ENCODE data around the gene SYCE3. TPM values are rescaled to one million over a fixed set of nuclear protein-coding genes. Genes with fewer than 3 reads are reported as not detected.

The SYCE3 gene
- total and polyA plus RNA-seq, 9 of the 15 experiments (the other 6 are each of a cell fraction or from before 2014, with no cell fraction given) = 0.56 TPM; not detected in 8

- peak; percentile 39; the same call in 1 of the 2 replicates for TF ChIP-seq MGA (IDR thresholded peaks at IDR 0.05)
- no peak for TF ChIP-seq NR0B1 (IDR thresholded peaks at IDR 0.05; ENCODE audit: partially characterized antibody)
- no peak for TF ChIP-seq ZNF224 (CRISPR knock-in tag; IDR thresholded peaks at IDR 0.05)
- TF ChIP-seq TAF15 (IDR thresholded peaks at IDR 0.05; ENCODE audit: low read depth, low read length) = no peak
- no peak for TF ChIP-seq ZNF696 (CRISPR knock-in tag; conservative IDR thresholded peaks at IDR 0.05)
- no peak for TF ChIP-seq CREB3 (tag; conservative IDR thresholded peaks at IDR 0.05; ENCODE audit: low read depth)
- no peak for TF ChIP-seq SMC3 (conservative IDR thresholded peaks at IDR 0.05; ENCODE audit: insufficient read depth, low read depth, low read length)
- TF ChIP-seq ZNF778 (CRISPR knock-in tag; IDR thresholded peaks at IDR 0.05) = no peak
- TF ChIP-seq HINFP (tag; conservative IDR thresholded peaks at IDR 0.05; ENCODE audit: low read depth) = no peak
- TF ChIP-seq ZNF121 (CRISPR knock-in tag; conservative IDR thresholded peaks at IDR 0.05) = peak; percentile 79
These were observed 19.3 kb upstream of the SYCE3 start (continued) for GRCh38 chr22:50581950-50582492.

Data from K562 (cell line).